Adrenal gland (tissue), 5 donors: Measurements from ENCODE around the gene IFITM2.
A peak's percentile ranks its signal among the peaks of the same experiment; 100 is the strongest.
"Not testable (repeated sequence)": the region's sequence is repeated elsewhere in the genome, so short reads cannot be mapped to it uniquely, and the experiment has no call there.

ENCODE experiments used
- CTCF ChIP-seq, 6 experiments: fragments of 450-650 bp in 4 of 6; fragments of 200-600 bp in 2 of 6; sonication (generic) in 1 of 6; IDR thresholded peaks; 1 replicate in 5 of 6; 2 replicates in 1 of 6; pipeline versions ENCODE4 v1.5.1 to v1.8.0; 2016 to 2021; ENCODE audit warnings: antibody characterized with exemption in 6 of 6, mild to moderate bottlenecking in 2 of 6, moderate library complexity in 1 of 6
- POLR2A ChIP-seq, 2 donors: fragments of 450-650 bp; IDR thresholded peaks; one replicate each; pipeline ENCODE4 v1.6.1; 2017; ENCODE audit warnings: antibody characterized with exemption in 2 of 2, mild to moderate bottlenecking in 2 of 2, moderate library complexity in 1 of 2
- donor health status: DM: no; HTN: no; CAD: no.

GRCh38 chr11:268716-269145, 38.9 kb upstream of the IFITM2 start:
- TF ChIP-seq POLR2A (IDR thresholded peaks at IDR 0.05): not testable (repeated sequence)
- peak in 1 of 6 experiments; percentile 22 for TF ChIP-seq CTCF (IDR thresholded peaks at IDR 0.05)
